RWPE2 (cell line): ENCODE measurements around the gene ATP8B3.
A peak's percentile ranks its signal among the peaks of the same experiment; 100 is the strongest.

Experiments
- ATAC-seq: fragments of 200-7000 bp; cut with Tn5 transposase; 3 replicates; pipeline ENCODE4 v1.9.1; 2021; ENCODE audit warnings: low read depth
- DNase-seq: peaks from one replicate; pipeline ENCODE4 v3.0.0-alpha.2; 2020; ENCODE audit warnings: low spot score
- H3K27ac ChIP-seq: fragments of 450-650 bp; 2 replicates; pipeline ENCODE4 v1.5.1; 2017; ENCODE audit warnings: mild to moderate bottlenecking; ENCODE audit not compliant: poor library complexity, severe bottlenecking
- H3K27me3 ChIP-seq: fragments of 250-450 bp; sonication (Bioruptor Pico); 2 replicates; pipeline ENCODE4 v1.5.1; 2021; ENCODE audit warnings: mild to moderate bottlenecking, moderate library complexity; ENCODE audit not compliant: insufficient read depth, poor library complexity, severe bottlenecking
- H3K36me3 ChIP-seq: fragments of 250-450 bp; sonication (Bioruptor Pico); 2 replicates; pipeline ENCODE4 v1.5.1; 2020; ENCODE audit warnings: low read depth, mild to moderate bottlenecking, moderate library complexity
- H3K4me1 ChIP-seq: fragments of 250-450 bp; sonication (Bioruptor Pico); 2 replicates; pipeline ENCODE4 v1.5.1; 2021; ENCODE audit warnings: mild to moderate bottlenecking, moderate library complexity; ENCODE audit not compliant: insufficient read depth, poor library complexity, severe bottlenecking
- H3K4me3 ChIP-seq: fragments of 250-450 bp; sonication (Bioruptor Pico); 2 replicates; pipeline ENCODE4 v1.5.1; 2021; ENCODE audit warnings: mild to moderate bottlenecking, moderate library complexity; ENCODE audit not compliant: severe bottlenecking
- H3K9me3 ChIP-seq: fragments of 250-450 bp; sonication (Bioruptor Pico); 2 replicates; pipeline ENCODE4 v1.5.1; 2021; ENCODE audit warnings: mild to moderate bottlenecking, moderate library complexity; ENCODE audit not compliant: severe bottlenecking
- CTCF ChIP-seq: fragments of 450-650 bp; IDR thresholded peaks from one replicate; pipeline ENCODE4 v1.5.1; 2017; ENCODE audit warnings: mild to moderate bottlenecking, moderate library complexity; ENCODE audit not compliant: poor library complexity, severe bottlenecking

ATP8B3 gene

GRCh38 chr19:1854039-1854541 is 42.0 kb upstream of the ATP8B3 start:
- no peak overlapping the region for H3K4me3 ChIP-seq
- DNase-seq (no peak), ATAC-seq (no peak)
- H3K27me3 ChIP-seq: no peaks in the 10 kb centered on the region
- H3K4me1 ChIP-seq: peaks cover 30% of the 10 kb centered on the region
- H3K27ac ChIP-seq: peak overlapping the region; percentile 82
- H3K36me3 ChIP-seq: peaks cover 6% of the 10 kb centered on the region; the same call in 1 of the 2 replicates
- no peak for TF ChIP-seq CTCF
- no peaks in the 10 kb centered on the region for H3K9me3 ChIP-seq

GRCh38 chr19:1853295-1854038 is 41.4 kb upstream of the ATP8B3 start:
- Histone ChIP-seq H3K4me3 (no peak overlapping the region), H3K27ac (peak overlapping the region; percentile 82), H3K4me1 (peaks cover 25% of the 10 kb centered on the region), H3K9me3 (no peaks in the 10 kb centered on the region), H3K36me3 (peaks cover 6% of the 10 kb centered on the region; the same call in 1 of the 2 replicates), H3K27me3 (no peaks in the 10 kb centered on the region)
- peak; percentile 79 for TF ChIP-seq CTCF
- ATAC-seq (peak; percentile 13; the same call in 1 of the 3 replicates), DNase-seq (no peak)

- Histone ChIP-seq H3K9me3 (no peaks in the 10 kb centered on the region), H3K27me3 (no peaks in the 10 kb centered on the region), H3K4me3 (no peak overlapping the region), H3K36me3 (peaks cover 6% of the 10 kb centered on the region; the same call in 1 of the 2 replicates), H3K4me1 (peaks cover 18% of the 10 kb centered on the region), H3K27ac (no peak overlapping the region)
- no peak for TF ChIP-seq CTCF
- DNase-seq (no peak), ATAC-seq (no peak)
These were observed 40.6 kb upstream of the ATP8B3 start for GRCh38 chr19:1852581-1853128.

GRCh38 chr19:1851654-1852580 is 39.8 kb upstream of the ATP8B3 start:
- Histone ChIP-seq H3K4me3 (no peak overlapping the region), H3K27me3 (no peaks in the 10 kb centered on the region), H3K36me3 (peaks cover 7% of the 10 kb centered on the region), H3K4me1 (peaks cover 16% of the 10 kb centered on the region), H3K27ac (no peak overlapping the region), H3K9me3 (no peaks in the 10 kb centered on the region)
- no peak for TF ChIP-seq CTCF
- no peak for DNase-seq
- no peak for ATAC-seq
